ENCODE measurements around the gene CTBP2.

DNA sequence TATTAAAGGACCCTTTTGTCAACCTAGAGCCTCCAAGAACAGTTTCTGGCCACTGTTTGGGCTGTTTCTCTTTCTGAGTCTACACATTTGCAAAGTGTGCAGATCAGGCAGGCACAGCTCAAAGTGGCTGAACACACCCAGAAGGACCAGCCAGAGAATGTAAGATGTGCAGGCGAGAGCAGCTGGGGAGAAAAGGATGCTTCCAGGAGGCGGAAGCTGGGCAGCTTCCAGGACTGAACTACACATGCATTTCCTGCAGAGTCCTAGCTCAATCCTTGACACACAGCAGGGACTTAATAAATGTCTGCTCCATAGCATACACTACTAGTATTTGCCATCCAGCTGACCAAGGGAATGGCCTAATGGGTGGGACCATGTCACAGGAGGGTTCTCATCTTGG lies 70.9 kb downstream of the CTBP2 start:
- TF ChIP-seq, protein P1, sequence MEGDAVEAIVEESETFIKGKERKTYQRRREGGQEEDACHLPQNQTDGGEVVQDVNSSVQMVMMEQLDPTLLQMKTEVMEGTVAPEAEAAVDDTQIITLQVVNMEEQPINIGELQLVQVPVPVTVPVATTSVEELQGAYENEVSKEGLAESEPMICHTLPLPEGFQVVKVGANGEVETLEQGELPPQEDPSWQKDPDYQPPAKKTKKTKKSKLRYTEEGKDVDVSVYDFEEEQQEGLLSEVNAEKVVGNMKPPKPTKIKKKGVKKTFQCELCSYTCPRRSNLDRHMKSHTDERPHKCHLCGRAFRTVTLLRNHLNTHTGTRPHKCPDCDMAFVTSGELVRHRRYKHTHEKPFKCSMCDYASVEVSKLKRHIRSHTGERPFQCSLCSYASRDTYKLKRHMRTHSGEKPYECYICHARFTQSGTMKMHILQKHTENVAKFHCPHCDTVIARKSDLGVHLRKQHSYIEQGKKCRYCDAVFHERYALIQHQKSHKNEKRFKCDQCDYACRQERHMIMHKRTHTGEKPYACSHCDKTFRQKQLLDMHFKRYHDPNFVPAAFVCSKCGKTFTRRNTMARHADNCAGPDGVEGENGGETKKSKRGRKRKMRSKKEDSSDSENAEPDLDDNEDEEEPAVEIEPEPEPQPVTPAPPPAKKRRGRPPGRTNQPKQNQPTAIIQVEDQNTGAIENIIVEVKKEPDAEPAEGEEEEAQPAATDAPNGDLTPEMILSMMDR (IDR thresholded peaks at IDR 0.05; ENCODE audit: low read length), result no peak
- no peak for TF ChIP-seq EZH2phosphoT487 (IDR thresholded peaks at IDR 0.05; ENCODE audit: low read length)

Measured in MM.1S (cell line).